GM12878 (cell line): Measurements from ENCODE around the gene KDELR1. TPM values are rescaled to one million over a fixed set of nuclear protein-coding genes. Genes with fewer than 3 reads are reported as not detected.

ENCODE experiments used
- ATAC-seq: fragments of 200-7000 bp; cut with Tn5 transposase; 3 replicates; pipeline ENCODE4 v1.9.1; 2020; ENCODE audit warnings: mild to moderate bottlenecking, moderate library complexity
- BruUV-seq: library from RNA; stranded (reverse); fragments of 400-500 nt; replicated peaks from 2 replicates; lab custom pipeline; 2021; lab: Mats Ljungman, UMichigan
- CTCF ChIA-PET: fragments of 300-600 bp; sonication (Branson Sonifier 250); formaldehyde crosslinking; extraction: SDS; loops from one replicate; lab custom pipeline; 2021; ENCODE audit warnings: inconsistent platforms; lab: Yijun Ruan, JAX
- POLR2A ChIA-PET: fragments of 350-600 bp; formaldehyde crosslinking; extraction: SDS; loops from one replicate; lab custom pipeline; 2021; ENCODE audit warnings: inconsistent platforms; lab: Charles Lee
- RAD21 ChIA-PET: fragments of 300-600 bp; sonication (Branson Sonifier 250); formaldehyde crosslinking; loops from one replicate; lab custom pipeline; 2023; ENCODE audit warnings: antibody characterized with exemption; ENCODE audit not compliant: unreplicated experiment; lab: Charles Lee
- SMC1A ChIA-PET: fragments of 300-600 bp; sonication (Branson Sonifier 250); formaldehyde crosslinking; loops from one replicate; lab custom pipeline; 2023; ENCODE audit not compliant: unreplicated experiment, uncharacterized antibody; lab: Charles Lee
- DNase-seq: peaks from one replicate; pipeline ENCODE4 v3.0.0-alpha.2; 2011; ENCODE audit warnings: low read depth, low spot score
- FAIRE-seq: peaks from 3 replicates; lab custom pipeline; 2011; peaks lifted over from hg19 to GRCh38; lab: Jason Lieb, UNC
- H2AFZ ChIP-seq: 2 replicates; pipeline ENCODE4 v1.6.0; 2011; ENCODE audit warnings: low read depth, low read length, control low read depth; ENCODE audit not compliant: control insufficient read depth
- H3K27ac ChIP-seq: 2 replicates; pipeline ENCODE4 v1.5.1; 2011; ENCODE audit warnings: control low read depth; ENCODE audit not compliant: control insufficient read depth, insufficient read depth
- H3K27me3 ChIP-seq, 2 experiments: replicated peaks in 1 of 2; 2 replicates each; pipeline versions ENCODE4 v1.6.0 to v1.6.1; 2011; ENCODE audit warnings: low read length in 1 of 2; ENCODE audit not compliant: control insufficient read depth in 2 of 2, insufficient read depth in 2 of 2
- H3K36me3 ChIP-seq, 2 experiments: 2 replicates each; pipeline ENCODE4 v1.5.1; 2011; ENCODE audit warnings: low read length in 1 of 2; ENCODE audit not compliant: control insufficient read depth in 2 of 2, insufficient read depth in 2 of 2
- H3K4me1 ChIP-seq: 2 replicates; pipeline ENCODE4 v1.6.1; 2011; ENCODE audit warnings: mild to moderate bottlenecking, low read length, moderate library complexity, mixed read lengths; ENCODE audit not compliant: control insufficient read depth, insufficient read depth
- H3K4me2 ChIP-seq: 2 replicates; pipeline ENCODE4 v1.6.0; 2011; ENCODE audit warnings: control low read depth; ENCODE audit not compliant: control insufficient read depth, insufficient read depth
- H3K4me3 ChIP-seq: fragments of 200-600 bp; sonication (generic); 2 replicates; pipeline ENCODE4 v1.5.1; 2016
- H3K79me2 ChIP-seq: 2 replicates; pipeline ENCODE4 v1.6.0; 2011; ENCODE audit warnings: low read length; ENCODE audit not compliant: control insufficient read depth, insufficient read depth
- H3K9ac ChIP-seq: 2 replicates; pipeline ENCODE4 v1.8.0; 2011; ENCODE audit warnings: low read length, control low read depth, mixed read lengths; ENCODE audit not compliant: control insufficient read depth, insufficient read depth
- H3K9me3 ChIP-seq: replicated peaks from 3 replicates; pipeline ENCODE4 v1.5.1; 2011; ENCODE audit warnings: mild to moderate bottlenecking, low read length; ENCODE audit not compliant: control insufficient read depth, insufficient read depth
- H4K20me1 ChIP-seq: 2 replicates; pipeline ENCODE4 v1.6.0; 2011; ENCODE audit not compliant: control insufficient read depth, insufficient read depth
- CBFB ChIP-seq: IDR thresholded peaks from 2 replicates; pipeline ENCODE4 v1.6.1; 2016; ENCODE audit warnings: antibody characterized with exemption, low read depth
- EZH2 ChIP-seq: IDR thresholded peaks from 2 replicates; pipeline ENCODE4 v1.6.1; 2012; ENCODE audit warnings: low read depth, mild to moderate bottlenecking, control low read depth, inconsistent platforms, low read length, borderline replicate concordance; ENCODE audit not compliant: control insufficient read depth
- MTA3 ChIP-seq: IDR thresholded peaks from 2 replicates; pipeline ENCODE4 v1.6.1; 2012; ENCODE audit warnings: low read length, inconsistent platforms, borderline replicate concordance
- MXI1 ChIP-seq: fragments of 150-350 bp; IDR thresholded peaks from 2 replicates; pipeline ENCODE4 v1.6.1; 2011; ENCODE audit warnings: low read depth, mild to moderate bottlenecking, inconsistent platforms, low read length, improper control_type of control experiment
- MYB ChIP-seq: fragments of 150-350 bp; IDR thresholded peaks from 2 replicates; pipeline ENCODE4 v1.6.1; 2014; ENCODE audit warnings: mild to moderate bottlenecking, low read depth, low read length, borderline replicate concordance
- RELA ChIP-seq: fragments of 450-650 bp; IDR thresholded peaks from 2 replicates; pipeline ENCODE4 v1.8.0; 2014; ENCODE audit warnings: borderline replicate concordance; ENCODE audit not compliant: partially characterized antibody
- TAF1 ChIP-seq: IDR thresholded peaks from 2 replicates; pipeline ENCODE4 v1.6.1; 2011; ENCODE audit warnings: mild to moderate bottlenecking, low read depth, low read length, borderline replicate concordance
- TCF3 ChIP-seq: IDR thresholded peaks from 2 replicates; pipeline ENCODE4 v1.6.1; 2012; ENCODE audit warnings: low read depth, mild to moderate bottlenecking, low read length, borderline replicate concordance; ENCODE audit not compliant: insufficient read depth
- ZNF24 ChIP-seq: fragments of 450-650 bp; IDR thresholded peaks from 2 replicates; pipeline ENCODE4 v1.6.1; 2017; ENCODE audit warnings: antibody characterized with exemption, mild to moderate bottlenecking
- ZSCAN29 ChIP-seq: fragments of 450-650 bp; IDR thresholded peaks from 2 replicates; pipeline ENCODE4 v1.6.1; 2017; ENCODE audit warnings: mild to moderate bottlenecking, moderate library complexity
- WGBS: methylation state at CpG from one replicate; pipeline ENCODE4 v1.1.6; 2016; ENCODE audit warnings: low lambda C conversion rate; ENCODE audit not compliant: insufficient replicate concordance, insufficient coverage; ENCODE audit errors: missing lambda C conversion rate; 5-methylcytosine and 5-hydroxymethylcytosine counted together
- in situ Hi-C: fragments of 300-500 bp; cut with MboI; formaldehyde crosslinking; loops from 9 replicates; pipeline ENCODE4 v1.14.3; 2018; ENCODE audit warnings: mixed read lengths
- intact Hi-C: fragments of 100-400 bp; cut with micrococcal nuclease; formaldehyde crosslinking; loops from one replicate; pipeline ENCODE4 v1.14.2; 2022; ENCODE audit not compliant: unreplicated experiment
- polyA plus RNA-seq, 11 experiments: library from polyadenylated mRNA; depleted of rRNA in 4 of 11; unstranded in 6 of 11; stranded (reverse) in 5 of 11; fragments of >200 nt; fragmentation: Nextera tagmentation in 4 of 11; fragmentation: Illumina TruSeq in 1 of 11; extraction: Ambion mirVana in 4 of 11; extraction: Trizol in 1 of 11; gene quantifications; 1 replicate in 1 of 11; 2 replicates in 10 of 11; pipeline versions ENCODE4 v1.2.1 to v1.2.3, GENCODE V29; 2011 to 2016; ENCODE audit warnings: inconsistent platforms in 2 of 11, missing spikeins in 2 of 11, low read depth in 1 of 11
- total RNA-seq, 4 experiments: library from RNA; depleted of rRNA in 3 of 4; stranded (reverse); fragments of >200 nt in 3 of 4; fragmentation: Illumina TruSeq in 1 of 4; extraction: Trizol in 1 of 4; gene quantifications; 2 replicates each; pipeline versions ENCODE4 v1.2.1 to v1.2.3, GENCODE V29; 2013 to 2021
- TF ChIP-seq, protein P1 (sequence below): IDR thresholded peaks from 2 replicates; pipeline ENCODE4 v1.6.1; 2011; ENCODE audit warnings: borderline replicate concordance, low read depth, mild to moderate bottlenecking, moderate library complexity, mixed read lengths, low read length; ENCODE audit not compliant: insufficient read depth; ENCODE audit errors: extremely low read length
- TF ChIP-seq, protein P2 (sequence below): fragments of 450-650 bp; IDR thresholded peaks from 2 replicates; pipeline ENCODE4 v1.6.1; 2018; ENCODE audit warnings: borderline replicate concordance, mild to moderate bottlenecking; ENCODE audit not compliant: partially characterized antibody
- TF ChIP-seq, protein P3 (sequence below): IDR thresholded peaks from 2 replicates; pipeline ENCODE4 v1.6.1; 2011; ENCODE audit warnings: mild to moderate bottlenecking, low read depth, low read length, moderate library complexity; ENCODE audit not compliant: insufficient replicate concordance
- TF ChIP-seq, protein P4 (sequence below): fragments of 450-650 bp; IDR thresholded peaks from 2 replicates; pipeline ENCODE4 v1.6.1; 2018; ENCODE audit warnings: mild to moderate bottlenecking, low read depth, moderate library complexity; ENCODE audit not compliant: partially characterized antibody

Gene KDELR1
- total and polyA plus RNA-seq, 10 of the 15 experiments (the other 5 are each of a cell fraction or from before 2014, with no cell fraction given), result 2.3 to 71.0 (median 45.2) TPM

DNA sequence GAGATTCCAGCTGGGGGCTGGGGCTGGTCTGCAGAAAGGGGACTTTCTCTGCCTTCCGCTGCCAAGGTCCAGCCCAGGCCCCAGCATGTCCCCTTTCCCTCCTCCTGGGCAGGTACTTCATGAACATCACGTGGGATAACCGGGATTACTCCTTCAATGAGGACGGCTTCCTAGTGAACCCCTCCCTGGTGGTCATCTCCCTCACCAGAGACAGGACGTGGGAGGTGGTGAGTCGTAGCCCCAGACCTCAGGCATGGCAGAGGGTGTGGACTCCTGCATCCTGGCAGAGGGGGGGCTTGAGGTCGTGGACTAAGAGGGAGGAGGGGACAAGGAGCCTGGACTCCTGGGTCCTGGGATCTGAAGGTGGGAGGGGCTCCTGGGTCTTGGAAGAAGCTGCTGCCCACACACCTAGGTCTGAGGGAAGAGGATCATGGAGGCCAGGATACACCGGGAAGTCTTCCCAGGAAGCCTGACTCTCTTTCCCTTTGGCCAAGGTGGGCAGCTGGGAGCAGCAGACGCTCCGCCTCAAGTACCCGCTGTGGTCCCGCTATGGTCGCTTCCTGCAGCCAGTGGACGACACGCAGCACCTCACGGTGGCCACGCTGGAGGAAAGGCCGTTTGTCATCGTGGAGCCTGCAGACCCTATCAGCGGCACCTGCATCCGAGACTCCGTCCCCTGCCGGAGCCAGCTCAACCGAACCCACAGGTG lies 22.7 kb upstream of the KDELR1 start:
- ChIA-PET SMC1A (interaction anchor here (1.1 kb wide), 1 partner anchor 8 kb away, joined by 3 read pairs; no protein-coding TSS in a partner anchor), CTCF (interaction anchor here (1.2 kb wide), 2 partner anchors 23 to 176 kb away, joined by 3 read pairs; partner anchors contain the start of gene KDELR1), POLR2A (interaction anchor here (0.5 to 1.0 kb wide), 2 partner anchors 10 to 50 kb away, joined by 3 to 5 read pairs; partner anchors contain the start of genes SYNGR4 and TMEM143), RAD21 (no interaction called here)
- ATAC-seq (no peak), DNase-seq (no peak), FAIRE-seq (no peak)
- no peaks in the 10 kb centered on the region for H3K9me3 ChIP-seq
- no TSS peak for BruUV-seq
- H3K79me2 ChIP-seq, result no peaks in the 10 kb centered on the region
- H3K4me2 ChIP-seq, result no peak overlapping the region
- H3K27me3 ChIP-seq, result no peaks in the 10 kb centered on the region; a peak in 1 of 4 replicates
- H3K4me1 ChIP-seq, result peaks cover 8% of the 10 kb centered on the region
- H4K20me1 ChIP-seq, result no peaks in the 10 kb centered on the region
- no peaks in the 10 kb centered on the region for H3K36me3 ChIP-seq
- H2AFZ ChIP-seq, result no peak overlapping the region
- intact Hi-C loops, result no loop called here
- WGBS, result 44% methylated on average over 23 of the region's 24 CpGs
- no peak overlapping the region for H3K9ac ChIP-seq
- in situ Hi-C loops, result no loop called here
- H3K4me3 ChIP-seq, result no peak overlapping the region
- no peak overlapping the region for H3K27ac ChIP-seq
- TF ChIP-seq RELA, result no peak
- TF ChIP-seq, protein P1, sequence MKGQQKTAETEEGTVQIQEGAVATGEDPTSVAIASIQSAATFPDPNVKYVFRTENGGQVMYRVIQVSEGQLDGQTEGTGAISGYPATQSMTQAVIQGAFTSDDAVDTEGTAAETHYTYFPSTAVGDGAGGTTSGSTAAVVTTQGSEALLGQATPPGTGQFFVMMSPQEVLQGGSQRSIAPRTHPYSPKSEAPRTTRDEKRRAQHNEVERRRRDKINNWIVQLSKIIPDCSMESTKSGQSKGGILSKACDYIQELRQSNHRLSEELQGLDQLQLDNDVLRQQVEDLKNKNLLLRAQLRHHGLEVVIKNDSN, result no peak
- TF ChIP-seq, protein P2, sequence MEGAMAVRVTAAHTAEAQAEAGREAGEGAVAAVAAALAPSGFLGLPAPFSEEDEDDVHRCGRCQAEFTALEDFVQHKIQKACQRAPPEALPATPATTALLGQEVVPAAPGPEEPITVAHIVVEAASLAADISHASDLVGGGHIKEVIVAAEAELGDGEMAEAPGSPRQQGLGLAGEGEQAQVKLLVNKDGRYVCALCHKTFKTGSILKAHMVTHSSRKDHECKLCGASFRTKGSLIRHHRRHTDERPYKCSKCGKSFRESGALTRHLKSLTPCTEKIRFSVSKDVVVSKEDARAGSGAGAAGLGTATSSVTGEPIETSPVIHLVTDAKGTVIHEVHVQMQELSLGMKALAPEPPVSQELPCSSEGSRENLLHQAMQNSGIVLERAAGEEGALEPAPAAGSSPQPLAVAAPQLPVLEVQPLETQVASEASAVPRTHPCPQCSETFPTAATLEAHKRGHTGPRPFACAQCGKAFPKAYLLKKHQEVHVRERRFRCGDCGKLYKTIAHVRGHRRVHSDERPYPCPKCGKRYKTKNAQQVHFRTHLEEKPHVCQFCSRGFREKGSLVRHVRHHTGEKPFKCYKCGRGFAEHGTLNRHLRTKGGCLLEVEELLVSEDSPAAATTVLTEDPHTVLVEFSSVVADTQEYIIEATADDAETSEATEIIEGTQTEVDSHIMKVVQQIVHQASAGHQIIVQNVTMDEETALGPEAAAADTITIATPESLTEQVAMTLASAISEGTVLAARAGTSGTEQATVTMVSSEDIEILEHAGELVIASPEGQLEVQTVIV, result no peak
- TF ChIP-seq ZSCAN29, result no peak
- TF ChIP-seq MTA3, result no peak
- TF ChIP-seq MXI1, result no peak
- no peak for TF ChIP-seq MYB
- TF ChIP-seq, protein P3, sequence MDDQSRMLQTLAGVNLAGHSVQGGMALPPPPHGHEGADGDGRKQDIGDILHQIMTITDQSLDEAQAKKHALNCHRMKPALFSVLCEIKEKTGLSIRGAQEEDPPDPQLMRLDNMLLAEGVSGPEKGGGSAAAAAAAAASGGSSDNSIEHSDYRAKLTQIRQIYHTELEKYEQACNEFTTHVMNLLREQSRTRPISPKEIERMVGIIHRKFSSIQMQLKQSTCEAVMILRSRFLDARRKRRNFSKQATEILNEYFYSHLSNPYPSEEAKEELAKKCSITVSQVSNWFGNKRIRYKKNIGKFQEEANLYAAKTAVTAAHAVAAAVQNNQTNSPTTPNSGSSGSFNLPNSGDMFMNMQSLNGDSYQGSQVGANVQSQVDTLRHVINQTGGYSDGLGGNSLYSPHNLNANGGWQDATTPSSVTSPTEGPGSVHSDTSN, result no peak
- no peak for TF ChIP-seq TAF1
- TF ChIP-seq CBFB, result no peak
- TF ChIP-seq TCF3, result no peak
- no peak for TF ChIP-seq ZNF24
- TF ChIP-seq, protein P4, sequence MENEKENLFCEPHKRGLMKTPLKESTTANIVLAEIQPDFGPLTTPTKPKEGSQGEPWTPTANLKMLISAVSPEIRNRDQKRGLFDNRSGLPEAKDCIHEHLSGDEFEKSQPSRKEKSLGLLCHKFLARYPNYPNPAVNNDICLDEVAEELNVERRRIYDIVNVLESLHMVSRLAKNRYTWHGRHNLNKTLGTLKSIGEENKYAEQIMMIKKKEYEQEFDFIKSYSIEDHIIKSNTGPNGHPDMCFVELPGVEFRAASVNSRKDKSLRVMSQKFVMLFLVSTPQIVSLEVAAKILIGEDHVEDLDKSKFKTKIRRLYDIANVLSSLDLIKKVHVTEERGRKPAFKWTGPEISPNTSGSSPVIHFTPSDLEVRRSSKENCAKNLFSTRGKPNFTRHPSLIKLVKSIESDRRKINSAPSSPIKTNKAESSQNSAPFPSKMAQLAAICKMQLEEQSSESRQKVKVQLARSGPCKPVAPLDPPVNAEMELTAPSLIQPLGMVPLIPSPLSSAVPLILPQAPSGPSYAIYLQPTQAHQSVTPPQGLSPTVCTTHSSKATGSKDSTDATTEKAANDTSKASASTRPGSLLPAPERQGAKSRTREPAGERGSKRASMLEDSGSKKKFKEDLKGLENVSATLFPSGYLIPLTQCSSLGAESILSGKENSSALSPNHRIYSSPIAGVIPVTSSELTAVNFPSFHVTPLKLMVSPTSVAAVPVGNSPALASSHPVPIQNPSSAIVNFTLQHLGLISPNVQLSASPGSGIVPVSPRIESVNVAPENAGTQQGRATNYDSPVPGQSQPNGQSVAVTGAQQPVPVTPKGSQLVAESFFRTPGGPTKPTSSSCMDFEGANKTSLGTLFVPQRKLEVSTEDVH, result no peak
- no peak for TF ChIP-seq EZH2
